Cardiac muscle cell (in vitro differentiated cells and primary cell): ENCODE results near the gene RGP1. TPM values are rescaled to one million over a fixed set of nuclear protein-coding genes. Genes with fewer than 3 reads are reported as not detected.

Source experiments
- DNase-seq, 2 donors: peaks; one replicate each; pipeline versions ENCODE4 v3.0.0 to v3.0.0-alpha.2; 2010 to 2017; ENCODE audit warnings: low read depth in 1 of 2, low spot score in 1 of 2
- H3K27ac ChIP-seq: fragments of 200-600 bp; sonication (generic); 2 replicates; pipeline ENCODE4 v1.5.1; 2016
- H3K27me3 ChIP-seq: fragments of 200-600 bp; sonication (generic); 2 replicates; pipeline ENCODE4 v1.6.0; 2016; ENCODE audit warnings: control low read depth
- H3K36me3 ChIP-seq: fragments of 200-600 bp; sonication (generic); 2 replicates; pipeline ENCODE4 v1.5.1; 2016; ENCODE audit warnings: control low read depth
- H3K4me1 ChIP-seq: fragments of 200-600 bp; sonication (generic); 2 replicates; pipeline ENCODE4 v1.8.1; 2017; ENCODE audit warnings: low read depth, mild to moderate bottlenecking, mixed run types
- H3K4me3 ChIP-seq: fragments of 200-600 bp; sonication (generic); 2 replicates; pipeline ENCODE4 v1.5.1; 2016; ENCODE audit warnings: mild to moderate bottlenecking
- H3K9me3 ChIP-seq: fragments of 200-600 bp; sonication (generic); 2 replicates; pipeline ENCODE4 v1.5.1; 2017; ENCODE audit warnings: low read depth, mild to moderate bottlenecking, control low read depth
- polyA plus RNA-seq: library from polyadenylated mRNA; unstranded; fragments of >200 nt; fragmentation: Nextera tagmentation; extraction: Ambion mirVana; gene quantifications from 2 replicates; pipeline ENCODE4 v1.2.1, GENCODE V29; 2016
- total RNA-seq: library from RNA; depleted of rRNA; stranded (reverse); fragments of >200 nt; gene quantifications from 2 replicates; pipeline ENCODE4 v1.2.3, GENCODE V29; 2016
- TF ChIP-seq, protein P1 (sequence below): IDR thresholded peaks from 2 replicates; pipeline ENCODE4 v1.5.1; 2012; ENCODE audit warnings: low read depth, mild to moderate bottlenecking, low read length

The RGP1 gene
- total and polyA plus RNA-seq, 2 experiments from 2014 or later = 17.9 to 30.4 TPM

DNA sequence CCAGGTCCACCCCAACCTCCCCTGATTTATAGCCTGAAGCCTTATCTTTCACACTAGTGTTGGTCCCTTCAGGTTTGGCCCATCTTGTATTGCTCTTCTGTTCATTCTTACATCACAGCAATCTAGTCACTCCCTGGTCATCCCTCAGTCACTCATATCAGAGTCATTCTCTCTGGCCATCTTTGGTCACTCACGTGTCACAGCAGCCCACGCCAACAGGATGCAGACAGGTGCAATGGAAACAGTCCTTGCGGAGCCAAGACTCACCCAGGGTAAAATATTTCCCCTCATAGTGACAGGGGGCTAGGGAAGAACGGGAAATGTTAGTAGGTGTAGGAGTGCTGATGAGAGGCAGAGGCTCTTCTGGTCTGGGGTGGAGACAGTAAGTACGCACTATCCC is 4.4 kb downstream of the RGP1 start:
- TF ChIP-seq, protein P1, sequence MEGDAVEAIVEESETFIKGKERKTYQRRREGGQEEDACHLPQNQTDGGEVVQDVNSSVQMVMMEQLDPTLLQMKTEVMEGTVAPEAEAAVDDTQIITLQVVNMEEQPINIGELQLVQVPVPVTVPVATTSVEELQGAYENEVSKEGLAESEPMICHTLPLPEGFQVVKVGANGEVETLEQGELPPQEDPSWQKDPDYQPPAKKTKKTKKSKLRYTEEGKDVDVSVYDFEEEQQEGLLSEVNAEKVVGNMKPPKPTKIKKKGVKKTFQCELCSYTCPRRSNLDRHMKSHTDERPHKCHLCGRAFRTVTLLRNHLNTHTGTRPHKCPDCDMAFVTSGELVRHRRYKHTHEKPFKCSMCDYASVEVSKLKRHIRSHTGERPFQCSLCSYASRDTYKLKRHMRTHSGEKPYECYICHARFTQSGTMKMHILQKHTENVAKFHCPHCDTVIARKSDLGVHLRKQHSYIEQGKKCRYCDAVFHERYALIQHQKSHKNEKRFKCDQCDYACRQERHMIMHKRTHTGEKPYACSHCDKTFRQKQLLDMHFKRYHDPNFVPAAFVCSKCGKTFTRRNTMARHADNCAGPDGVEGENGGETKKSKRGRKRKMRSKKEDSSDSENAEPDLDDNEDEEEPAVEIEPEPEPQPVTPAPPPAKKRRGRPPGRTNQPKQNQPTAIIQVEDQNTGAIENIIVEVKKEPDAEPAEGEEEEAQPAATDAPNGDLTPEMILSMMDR = no peak
- Histone ChIP-seq H3K9me3 (no peaks in the 10 kb centered on the region), H3K27me3 (no peaks in the 10 kb centered on the region), H3K27ac (no peak overlapping the region), H3K4me1 (peaks cover 10% of the 10 kb centered on the region), H3K36me3 (peaks cover 18% of the 10 kb centered on the region), H3K4me3 (no peak overlapping the region)
- DNase-seq = no peak

DNA sequence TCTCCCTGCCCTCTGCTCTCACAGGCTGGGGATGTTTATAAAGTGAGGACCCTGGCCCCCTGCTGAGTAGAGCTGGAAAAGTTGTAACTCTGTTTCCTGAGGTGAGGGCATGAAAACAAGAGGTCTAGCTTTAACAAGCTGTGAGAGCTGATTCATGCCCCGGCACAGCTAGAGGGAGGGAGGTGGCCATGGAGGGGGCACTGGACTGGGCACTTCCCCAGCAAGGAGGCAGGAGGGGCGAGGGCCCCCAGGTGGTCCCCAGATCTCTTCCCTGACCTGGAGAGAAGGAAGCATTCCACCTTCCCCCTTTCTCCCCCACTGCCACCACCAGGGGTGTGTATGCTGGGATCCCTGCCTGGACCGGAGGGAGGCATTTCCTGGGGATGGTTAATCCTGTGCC is 5.2 kb downstream of the RGP1 start, which contains the start of gene MSMP:
Gene MSMP (minus strand): TSS at position 13 of the 400 bp plus-strand sequence. CDS start 147 bp downstream, outside the sequence.
- TF ChIP-seq, protein P1 = peak; percentile 2

DNA sequence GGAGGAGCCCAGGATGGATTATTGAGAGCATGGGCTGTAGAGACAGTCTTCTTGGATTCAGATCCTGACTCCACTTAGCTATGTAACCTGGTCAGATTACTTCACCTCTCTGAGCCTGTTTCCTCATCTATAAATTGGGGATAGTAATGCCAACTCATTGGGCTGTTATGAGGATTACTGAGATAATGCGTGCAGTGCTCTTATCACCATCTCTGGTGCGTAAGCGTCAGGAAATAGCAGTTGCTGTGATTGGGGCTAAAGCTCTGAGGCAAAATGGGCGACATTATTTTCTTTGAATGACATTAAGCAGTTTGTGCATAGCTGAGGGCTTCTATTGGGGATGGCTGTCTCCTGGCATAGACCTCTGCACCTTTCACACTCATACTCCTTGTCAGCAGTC is 6.0 kb downstream of the RGP1 start:
- DNase-seq = no peak
- H3K27me3 ChIP-seq = no peaks in the 10 kb centered on the region
- TF ChIP-seq, protein P1 = no peak
- H3K9me3 ChIP-seq = no peaks in the 10 kb centered on the region
- H3K4me3 ChIP-seq = no peak overlapping the region
- H3K27ac ChIP-seq = no peak overlapping the region
- H3K36me3 ChIP-seq = peaks cover 18% of the 10 kb centered on the region
- H3K4me1 ChIP-seq = peaks cover 7% of the 10 kb centered on the region

More for the DNA sequence above, 5.2 kb downstream of the RGP1 start, which contains the start of gene MSMP:
- no peak within 1 kb of the TSS for H3K27ac ChIP-seq
- no peaks in the 10 kb centered on the region for H3K27me3 ChIP-seq
- no peak within 1 kb of the TSS for H3K4me3 ChIP-seq
- peaks cover 18% of the 10 kb centered on the region for H3K36me3 ChIP-seq
- H3K4me1 ChIP-seq = peaks cover 10% of the 10 kb centered on the region
- no peaks in the 10 kb centered on the region for H3K9me3 ChIP-seq
- no peak for DNase-seq

DNA sequence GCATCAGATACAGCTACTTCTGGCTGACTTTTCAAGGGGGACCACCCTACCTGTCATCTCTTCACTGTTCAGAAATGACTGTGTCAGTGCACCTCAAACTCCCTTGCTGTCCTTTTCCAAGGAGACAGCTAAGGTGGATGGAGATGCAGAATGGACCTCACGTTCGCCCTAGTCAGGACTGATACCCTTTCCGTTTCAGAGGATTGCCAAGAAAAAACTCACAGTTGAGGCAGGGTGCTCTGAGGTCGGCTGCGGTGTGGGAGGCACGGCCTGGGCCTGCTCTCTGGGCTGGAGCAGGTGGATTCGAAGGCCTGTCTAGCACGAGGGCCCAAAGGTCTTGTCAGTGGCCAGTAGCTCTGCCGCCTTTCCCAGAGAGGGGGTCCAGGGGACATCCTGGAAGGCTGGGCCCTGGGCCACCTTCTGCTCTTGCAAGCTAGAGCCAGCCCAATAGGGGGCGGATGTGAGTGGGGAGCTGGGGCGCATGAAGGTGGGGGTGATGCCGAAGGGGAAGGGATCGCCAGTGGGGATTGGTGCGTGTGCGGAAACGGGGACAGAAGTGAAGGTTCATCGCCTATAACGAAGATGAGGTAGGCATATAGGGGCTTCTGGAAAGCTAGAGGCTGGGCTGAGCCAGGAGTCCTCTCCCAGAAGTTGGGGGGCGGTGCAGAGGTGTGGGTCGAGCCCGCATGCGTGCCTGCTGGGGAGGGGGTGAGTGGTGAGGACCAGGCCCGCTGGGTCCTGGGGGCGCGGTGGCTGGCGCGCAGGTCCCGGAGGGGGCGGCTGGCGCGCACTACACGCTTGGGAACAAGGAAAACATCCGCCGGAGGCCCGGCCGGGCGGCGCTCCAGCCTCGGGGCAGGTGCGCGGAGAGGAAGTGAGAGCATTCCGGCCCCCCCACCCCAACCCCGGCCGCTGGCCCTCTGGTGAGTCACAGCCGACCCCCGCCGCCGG is 7.5 kb downstream of the RGP1 start:
- peaks cover 17% of the 10 kb centered on the region for H3K36me3 ChIP-seq
- peak overlapping the region; percentile 89 for H3K27ac ChIP-seq
- no peaks in the 10 kb centered on the region for H3K9me3 ChIP-seq
- no peaks in the 10 kb centered on the region for H3K27me3 ChIP-seq
- peaks cover 6% of the 10 kb centered on the region for H3K4me1 ChIP-seq
- peak; percentile 26 to 64 for DNase-seq
- H3K4me3 ChIP-seq = peak overlapping the region; percentile 72
- TF ChIP-seq, protein P1 = peak; percentile 59

DNA sequence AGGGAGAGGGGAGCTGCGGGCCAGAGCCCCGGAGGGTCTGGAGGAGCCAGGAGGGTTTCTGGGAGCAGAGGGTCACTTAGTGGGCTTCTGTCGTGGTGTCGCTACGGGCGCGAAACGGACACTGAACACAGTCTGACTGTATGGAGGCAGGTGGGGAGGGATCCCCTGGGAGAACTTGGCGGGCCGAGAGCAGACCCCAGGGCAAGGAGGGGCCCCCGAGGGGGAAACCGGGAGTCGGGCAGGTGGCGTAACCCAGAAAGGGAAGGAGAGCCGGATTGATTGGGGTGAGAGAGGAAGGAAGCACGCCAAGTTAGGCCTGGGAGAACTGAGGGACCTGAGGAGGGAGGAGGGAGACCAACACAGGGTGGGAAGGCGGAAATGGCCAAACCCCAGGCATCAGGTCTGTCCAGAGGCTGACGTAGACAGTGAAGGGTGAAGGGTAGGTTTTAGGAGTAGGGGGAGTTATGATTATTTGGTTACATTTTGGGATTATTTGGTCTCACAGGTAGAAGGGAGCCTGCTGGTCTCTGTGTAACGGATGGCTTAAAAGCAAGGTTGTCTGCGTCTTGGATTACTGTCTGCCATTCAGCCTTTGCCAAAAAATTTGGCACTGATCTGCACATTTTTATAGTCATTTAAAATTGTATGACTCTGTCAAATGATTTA is 8.3 kb downstream of the RGP1 start:
- Histone ChIP-seq H3K36me3 (peaks cover 10% of the 10 kb centered on the region), H3K9me3 (no peaks in the 10 kb centered on the region), H3K27ac (peak overlapping the region; percentile 89), H3K4me1 (peaks cover 6% of the 10 kb centered on the region), H3K27me3 (no peaks in the 10 kb centered on the region), H3K4me3 (peak overlapping the region; percentile 72)
- DNase-seq = peak in 1 of 2 donors; percentile 10
- TF ChIP-seq, protein P1 = no peak
